HG03039 (cell line): ENCODE measurements around the gene PBX2.
A peak's percentile ranks its signal among the peaks of the same experiment; 100 is the strongest.
"Not testable (repeated sequence)": the region's sequence is repeated elsewhere in the genome, so short reads cannot be mapped to it uniquely, and the experiment has no call there.

Source experiments
- ATAC-seq: cut with Tn5 transposase; IDR thresholded peaks from one replicate; pipeline ENCODE4 v1.9.1; 2021; ENCODE audit warnings: mild to moderate bottlenecking, moderate library complexity; ENCODE audit not compliant: unreplicated experiment

The PBX2 gene

GRCh38 chr6:32203426-32204267, 13.6 kb upstream of the PBX2 start:
- no peak for ATAC-seq

GRCh38 chr6:32202186-32202585, 12.2 kb upstream of the PBX2 start:
- no peak for ATAC-seq

GRCh38 chr6:32200711-32201475, 10.9 kb upstream of the PBX2 start:
- no peak for ATAC-seq

- ATAC-seq, result no peak
Measured at GRCh38 chr6:32198866-32199265, 8.9 kb upstream of the PBX2 start.

- ATAC-seq, result no peak
Measured at GRCh38 chr6:32198345-32198696, 8.3 kb upstream of the PBX2 start.

GRCh38 chr6:32196682-32197616, 6.9 kb upstream of the PBX2 start:
- no peak for ATAC-seq

GRCh38 chr6:32195902-32196681, 6.1 kb upstream of the PBX2 start:
- ATAC-seq, result peak; percentile 1

- ATAC-seq, result peak; percentile 76
Measured at GRCh38 chr6:32195652-32195901, 5.6 kb upstream of the PBX2 start.

- no peak for ATAC-seq
Measured at GRCh38 chr6:32194825-32195651, 5.0 kb upstream of the PBX2 start.

GRCh38 chr6:32194388-32194787, 4.4 kb upstream of the PBX2 start:
- ATAC-seq, result no peak

GRCh38 chr6:32193096-32193495, 3.1 kb upstream of the PBX2 start:
- not testable (repeated sequence) for ATAC-seq

GRCh38 chr6:32192608-32193039, 2.6 kb upstream of the PBX2 start, which contains the start of gene GPSM3:
Gene GPSM3, minus strand, starts transcription at chr6:32192643. Its CDS starts 130 bp downstream, at chr6:32192513.
- ATAC-seq, result no peak

GRCh38 chr6:32191696-32192607, 1.9 kb upstream of the PBX2 start:
- ATAC-seq, result no peak

- no peak for ATAC-seq
Measured at GRCh38 chr6:32190911-32191677, 1.1 kb upstream of the PBX2 start.

- no peak for ATAC-seq
Measured at GRCh38 chr6:32189742-32190053, 304 bp downstream of the PBX2 start.

- ATAC-seq, result no peak
Measured at GRCh38 chr6:32189069-32189741, 797 bp downstream of the PBX2 start.

- no peak for ATAC-seq
Measured at GRCh38 chr6:32188381-32189068, 1.5 kb downstream of the PBX2 start.
